Endothelial cell of umbilical vein (primary cell): ENCODE measurements around the gene RIMS4.

Experiments
- EZH2 ChIP-seq: IDR thresholded peaks from 2 replicates; pipeline ENCODE4 v1.6.1; 2012; ENCODE audit warnings: borderline replicate concordance, low read depth, mild to moderate bottlenecking, moderate library complexity, low read length, inconsistent platforms; ENCODE audit not compliant: severe bottlenecking
- FOS ChIP-seq: IDR thresholded peaks from 2 replicates; pipeline ENCODE4 v1.6.1; 2011; ENCODE audit warnings: mild to moderate bottlenecking, low read length, moderate library complexity, borderline replicate concordance; ENCODE audit not compliant: insufficient read depth
- GATA2 ChIP-seq: IDR thresholded peaks from 2 replicates; pipeline ENCODE4 v1.7.0; 2011; ENCODE audit warnings: low read depth, mild to moderate bottlenecking, moderate library complexity, mixed read lengths, low read length; ENCODE audit not compliant: insufficient read length, insufficient read depth
- JUN ChIP-seq: IDR thresholded peaks from 2 replicates; pipeline ENCODE4 v1.6.1; 2011; ENCODE audit warnings: borderline replicate concordance, low read depth; ENCODE audit not compliant: insufficient read length, insufficient read depth
- MYC ChIP-seq: IDR thresholded peaks from one replicate; pipeline ENCODE4 v1.6.1; 2011; ENCODE audit warnings: mild to moderate bottlenecking, low read depth, low read length
- POLR2A ChIP-seq: IDR thresholded peaks from 2 replicates; pipeline ENCODE4 v1.6.1; 2012; ENCODE audit warnings: low read depth, mild to moderate bottlenecking, control low read depth, low read length
- POLR2AphosphoS5 ChIP-seq: IDR thresholded peaks from 2 replicates; pipeline ENCODE4 v1.6.1; 2012; ENCODE audit warnings: low read depth, mild to moderate bottlenecking, control low read depth, low read length, moderate library complexity; ENCODE audit not compliant: insufficient read depth
- TF ChIP-seq, protein P1 (sequence below), 2 donors: IDR thresholded peaks; 1 replicate in 1 of 2; 2 replicates in 1 of 2; pipeline ENCODE4 v1.5.1; 2011; ENCODE audit warnings: low read length in 2 of 2, mild to moderate bottlenecking in 2 of 2, moderate library complexity in 2 of 2, control low read depth in 1 of 2, inconsistent platforms in 1 of 2, low read depth in 1 of 2; ENCODE audit not compliant: insufficient read depth in 1 of 2; ENCODE audit errors: extremely low read depth in 1 of 2
- TF ChIP-seq, protein P2 (sequence below): IDR thresholded peaks from 2 replicates; pipeline ENCODE4 v1.6.1; 2011; ENCODE audit not compliant: insufficient read depth, insufficient read length

DNA sequence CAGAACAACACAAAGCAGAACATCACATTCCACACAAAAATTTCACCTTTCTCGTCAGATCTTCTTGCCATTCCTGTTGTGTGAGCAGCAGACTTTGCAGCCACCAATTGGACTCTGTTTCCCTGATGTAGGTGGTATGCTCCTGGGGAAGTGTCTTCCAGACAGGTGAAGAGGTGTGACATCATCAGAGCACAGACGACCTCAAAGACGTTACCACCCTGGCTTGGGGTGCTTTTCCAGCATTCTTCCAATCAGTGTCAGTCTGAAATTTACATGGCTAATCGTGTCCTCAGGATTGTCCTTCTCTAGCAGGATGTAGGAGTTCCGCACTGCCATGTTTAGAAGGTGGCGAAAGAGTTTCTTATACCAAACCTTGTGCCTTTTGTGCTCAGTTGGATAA is 31.6 kb upstream of the RIMS4 start:
- TF ChIP-seq, protein P1, sequence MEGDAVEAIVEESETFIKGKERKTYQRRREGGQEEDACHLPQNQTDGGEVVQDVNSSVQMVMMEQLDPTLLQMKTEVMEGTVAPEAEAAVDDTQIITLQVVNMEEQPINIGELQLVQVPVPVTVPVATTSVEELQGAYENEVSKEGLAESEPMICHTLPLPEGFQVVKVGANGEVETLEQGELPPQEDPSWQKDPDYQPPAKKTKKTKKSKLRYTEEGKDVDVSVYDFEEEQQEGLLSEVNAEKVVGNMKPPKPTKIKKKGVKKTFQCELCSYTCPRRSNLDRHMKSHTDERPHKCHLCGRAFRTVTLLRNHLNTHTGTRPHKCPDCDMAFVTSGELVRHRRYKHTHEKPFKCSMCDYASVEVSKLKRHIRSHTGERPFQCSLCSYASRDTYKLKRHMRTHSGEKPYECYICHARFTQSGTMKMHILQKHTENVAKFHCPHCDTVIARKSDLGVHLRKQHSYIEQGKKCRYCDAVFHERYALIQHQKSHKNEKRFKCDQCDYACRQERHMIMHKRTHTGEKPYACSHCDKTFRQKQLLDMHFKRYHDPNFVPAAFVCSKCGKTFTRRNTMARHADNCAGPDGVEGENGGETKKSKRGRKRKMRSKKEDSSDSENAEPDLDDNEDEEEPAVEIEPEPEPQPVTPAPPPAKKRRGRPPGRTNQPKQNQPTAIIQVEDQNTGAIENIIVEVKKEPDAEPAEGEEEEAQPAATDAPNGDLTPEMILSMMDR (IDR thresholded peaks at IDR 0.05; ENCODE audit: extremely low read depth in 1 of 2, insufficient read depth in 1 of 2, low read depth in 1 of 2, low read length in 2 of 2): no peak
- TF ChIP-seq GATA2 (no peak), EZH2 (no peak), POLR2AphosphoS5 (no peak), JUN (no peak), MYC (no peak), POLR2A (no peak), FOS (no peak)
- TF ChIP-seq, protein P2, sequence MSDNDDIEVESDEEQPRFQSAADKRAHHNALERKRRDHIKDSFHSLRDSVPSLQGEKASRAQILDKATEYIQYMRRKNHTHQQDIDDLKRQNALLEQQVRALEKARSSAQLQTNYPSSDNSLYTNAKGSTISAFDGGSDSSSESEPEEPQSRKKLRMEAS: no peak
